Adrenal gland (tissue), 12 donors: Measurements from ENCODE around the gene FAM181A. TPM values are rescaled to one million over a fixed set of nuclear protein-coding genes. Genes with fewer than 3 reads are reported as not detected.

Source experiments
- DNase-seq, 7 donors: peaks; one replicate each; pipeline ENCODE4 v3.0.0-alpha.2; 2019 to 2020
- H3K27ac ChIP-seq, 5 donors: fragments of 200-600 bp; sonication (generic) in 4 of 5; 1 replicate in 3 of 5; 2 replicates in 2 of 5; pipeline versions ENCODE4 v1.5.1 to v1.8.0; 2016 to 2020; ENCODE audit warnings: mild to moderate bottlenecking in 1 of 5
- H3K27me3 ChIP-seq: fragments of 200-600 bp; 2 replicates; pipeline ENCODE4 v1.8.0; 2021
- H3K36me3 ChIP-seq, 2 donors: fragments of 200-600 bp; replicated peaks in 1 of 2; 1 replicate in 1 of 2; 2 replicates in 1 of 2; pipeline versions ENCODE4 v1.5.1 to v1.8.0; 2018 to 2022
- H3K4me1 ChIP-seq, 2 donors: fragments of 200-600 bp; replicated peaks in 1 of 2; 1 replicate in 1 of 2; 2 replicates in 1 of 2; pipeline versions ENCODE4 v1.5.1 to v1.8.0; 2018 to 2021
- H3K4me3 ChIP-seq, 4 donors: fragments of 200-600 bp; sonication (generic) in 3 of 4; one replicate each; pipeline ENCODE4 v1.5.1; 2016 to 2018
- H3K9me3 ChIP-seq, 3 donors: fragments of 200-600 bp; sonication (generic) in 1 of 3; replicated peaks in 1 of 3; 1 replicate in 2 of 3; 2 replicates in 1 of 3; pipeline versions ENCODE4 v1.5.1 to v1.8.0; 2016 to 2021
- CTCF ChIP-seq, 6 experiments: fragments of 450-650 bp in 4 of 6; fragments of 200-600 bp in 2 of 6; sonication (generic) in 1 of 6; IDR thresholded peaks; 1 replicate in 5 of 6; 2 replicates in 1 of 6; pipeline versions ENCODE4 v1.5.1 to v1.8.0; 2016 to 2021; ENCODE audit warnings: antibody characterized with exemption in 6 of 6, mild to moderate bottlenecking in 2 of 6, moderate library complexity in 1 of 6
- POLR2A ChIP-seq, 2 donors: fragments of 450-650 bp; IDR thresholded peaks; one replicate each; pipeline ENCODE4 v1.6.1; 2017; ENCODE audit warnings: antibody characterized with exemption in 2 of 2, mild to moderate bottlenecking in 2 of 2, moderate library complexity in 1 of 2
- whole genome bisulfite sequencing, 4 donors: extraction: QIAGEN DNeasy Blood & Tissue Kit in 2 of 4; methylation state at CpG; one replicate each; pipeline versions ENCODE4 v1.1.5 to v1.1.7; 2013 to 2017; 5-methylcytosine and 5-hydroxymethylcytosine counted together
- intact Hi-C, 2 donors: fragments of 100-400 bp; cut with DNase I; formaldehyde crosslinking; loops; one replicate each; pipeline versions ENCODE4 v1.14.1 to v1.15.0; 2022 to 2023
- polyA plus RNA-seq, 3 donors: library from polyadenylated mRNA; stranded (reverse); fragments of 200-250 nt in 2 of 3; fragments of 350-450 nt in 1 of 3; fragmentation: Illumina TruSeq in 1 of 3; extraction: RNeasy Lipid Tissue Mini Kit (QIAGEN cat#74804) in 1 of 3; gene quantifications; one replicate each; pipeline ENCODE4 v1.2.3, GENCODE V29; 2013 to 2014
- total RNA-seq, 9 donors: library from RNA; depleted of rRNA in 4 of 9; stranded (reverse); fragments of >200 nt in 4 of 9; fragments of 120-200 nt in 1 of 9; fragmentation: NEBNext Ultra II Directional in 1 of 9; extraction: Animal tissue kit (Norgen Biotek cat#: 25700) in 1 of 9; gene quantifications; one replicate each; pipeline versions ENCODE4 v1.1.0 to v1.2.4, GENCODE V29; 2013 to 2023
- donor health status: healthy with polysubstance abuse.
- donor health status: Bipolar disorder and iron deficiency.
- donor health status: DM: yes; HTN: yes; CAD: no.
- donor health status: DM: no; HTN: no; CAD: no.
- donor health status: DM: no; HTN: no; CAD: no.
- donor health status: DM: yes; HTN: yes; CAD: no.

Gene FAM181A
- total and polyA plus RNA-seq, 12 donors: not detected

GRCh38 chr14:93941293-93941910, 14.3 kb downstream of the FAM181A start:
- Histone ChIP-seq H3K27me3 (peaks cover 17% of the 10 kb centered on the region), H3K27ac (no peak overlapping the region), H3K4me3 (no peak overlapping the region), H3K4me1 (peaks cover 0 to 30% of the 10 kb centered on the region in 2 donors), H3K36me3 (no peaks in the 10 kb centered on the region), H3K9me3 (no peaks in the 10 kb centered on the region)
- no peak for DNase-seq
- no peak for TF ChIP-seq CTCF (IDR thresholded peaks at IDR 0.05)
- TF ChIP-seq POLR2A (IDR thresholded peaks at IDR 0.05): no peak
- WGBS, 4 donors: 79 to 93% (median 82%) methylated on average over 10 to 16 of the region's 16 CpGs
- intact Hi-C loops: loop anchor here in 1 of 2 donors (5.0 kb wide), 1 partner anchor 61 kb away; no protein-coding TSS in a partner anchor

DNA sequence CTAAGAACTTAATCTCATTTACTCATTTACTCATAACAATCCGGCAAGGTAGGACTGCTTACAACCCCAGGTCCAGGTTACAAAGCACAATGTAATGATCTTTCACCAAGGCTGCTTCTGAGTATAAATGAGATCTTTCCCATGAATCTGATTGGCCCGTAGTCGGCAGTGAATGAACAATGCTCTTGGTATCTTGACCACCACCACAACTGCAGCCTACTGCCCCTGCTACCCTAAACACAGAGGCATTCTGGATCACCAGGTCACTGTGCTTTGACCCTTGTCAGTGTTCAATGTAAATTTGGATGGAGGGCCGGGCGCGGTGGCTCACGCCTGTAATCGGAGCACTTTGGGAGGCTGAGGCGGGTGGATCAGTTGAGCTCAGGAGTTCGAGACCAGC, 15.9 kb downstream of the FAM181A start:
- 93 to 96% (median 95%) methylated on average over 10 of the region's 10 CpGs for WGBS, 4 donors
- intact Hi-C loops: loop anchor here (2.0 to 5.0 kb wide), 2 partner anchors 56 to 59 kb away; no protein-coding TSS in a partner anchor
- Histone ChIP-seq H3K27me3 (peaks cover 13% of the 10 kb centered on the region), H3K36me3 (no peaks in the 10 kb centered on the region), H3K4me3 (no peak overlapping the region), H3K4me1 (peaks cover 0 to 34% of the 10 kb centered on the region in 2 donors), H3K9me3 (no peaks in the 10 kb centered on the region), H3K27ac (no peak overlapping the region)
- no peak for DNase-seq
- TF ChIP-seq CTCF (IDR thresholded peaks at IDR 0.05) (no peak), POLR2A (IDR thresholded peaks at IDR 0.05) (no peak)

DNA sequence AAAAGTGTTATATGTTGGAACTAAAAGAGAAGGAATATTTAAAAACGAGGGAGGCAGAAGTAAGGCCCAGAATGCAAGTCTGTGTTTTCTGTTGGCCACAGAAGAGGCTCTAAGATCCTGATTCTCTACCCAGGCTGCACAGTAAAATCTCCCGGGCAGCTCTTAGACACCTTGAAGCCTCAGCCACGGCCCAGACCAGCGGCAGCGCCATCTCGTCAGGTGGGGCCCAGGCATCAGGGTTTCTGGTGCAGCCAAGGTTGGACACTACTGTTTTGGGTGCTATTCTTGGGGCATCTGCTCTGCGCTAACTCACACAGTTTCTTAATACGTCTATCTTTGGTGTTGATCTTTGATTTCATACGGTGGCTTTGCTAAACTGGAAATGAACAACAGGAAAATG, 16.8 kb downstream of the FAM181A start:
- peaks cover 0 to 33% of the 10 kb centered on the region in 2 donors for H3K4me1 ChIP-seq

More for the DNA sequence above, 16.8 kb downstream of the FAM181A start:
- H3K9me3 ChIP-seq: no peaks in the 10 kb centered on the region
- no peaks in the 10 kb centered on the region for H3K36me3 ChIP-seq
- TF ChIP-seq POLR2A (IDR thresholded peaks at IDR 0.05) (no peak), CTCF (IDR thresholded peaks at IDR 0.05) (no peak)
- H3K27ac ChIP-seq: peak overlapping the region in 1 of 5 donors; percentile 71
- no peak overlapping the region for H3K4me3 ChIP-seq
- intact Hi-C loops: loop anchor here (2.0 to 5.0 kb wide), 2 partner anchors 55 to 58 kb away; no protein-coding TSS in a partner anchor
- no peak for DNase-seq
- peaks cover 6% of the 10 kb centered on the region for H3K27me3 ChIP-seq
- WGBS, 4 donors: 88 to 93% (median 90%) methylated on average over 9 of the region's 9 CpGs
